Stimulated activated CD8-positive, alpha-beta memory T cell treated with anti-CD3 and anti-CD28 coated beads, Interleukin-12 subunit alpha, Interleukin-12 subunit beta, amount 100 ng/mL, for 4 hours (primary cell): ENCODE data around the gene LAP3.
A peak's percentile ranks its signal among the peaks of the same experiment; 100 is the strongest.

Source experiments
- DNase-seq: peaks from one replicate; pipeline ENCODE4 v3.0.0-alpha.2; 2020; ENCODE audit warnings: low read depth

The LAP3 gene

GRCh38 chr4:17619416-17620105 lies 42.6 kb downstream of the LAP3 start:
- no peak for DNase-seq

DNA sequence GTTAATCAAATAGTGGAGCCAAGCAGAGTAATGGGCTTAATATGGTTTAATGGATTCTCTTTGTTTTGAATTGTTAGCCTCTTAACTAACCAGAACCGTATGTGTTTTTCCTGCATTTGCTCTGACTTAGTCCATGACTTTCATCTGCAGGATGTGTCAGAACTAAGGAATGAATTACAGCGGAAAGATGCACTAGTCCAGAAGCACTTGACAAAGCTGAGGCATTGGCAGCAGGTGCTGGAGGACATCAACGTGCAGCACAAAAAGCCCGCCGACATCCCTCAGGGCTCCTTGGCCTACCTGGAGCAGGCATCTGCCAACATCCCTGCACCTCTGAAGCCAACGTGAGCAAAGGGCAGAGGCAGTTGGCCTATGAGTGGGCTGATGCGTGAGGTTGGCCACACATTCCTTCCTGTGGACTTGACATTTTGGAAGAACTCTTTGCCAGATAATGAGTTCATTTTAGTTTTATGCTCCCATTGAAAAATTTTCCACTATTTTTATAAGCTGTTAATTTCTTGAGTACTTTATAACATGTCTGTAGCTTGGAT lies 46.5 kb downstream of the LAP3 start:
- DNase-seq = no peak

DNA sequence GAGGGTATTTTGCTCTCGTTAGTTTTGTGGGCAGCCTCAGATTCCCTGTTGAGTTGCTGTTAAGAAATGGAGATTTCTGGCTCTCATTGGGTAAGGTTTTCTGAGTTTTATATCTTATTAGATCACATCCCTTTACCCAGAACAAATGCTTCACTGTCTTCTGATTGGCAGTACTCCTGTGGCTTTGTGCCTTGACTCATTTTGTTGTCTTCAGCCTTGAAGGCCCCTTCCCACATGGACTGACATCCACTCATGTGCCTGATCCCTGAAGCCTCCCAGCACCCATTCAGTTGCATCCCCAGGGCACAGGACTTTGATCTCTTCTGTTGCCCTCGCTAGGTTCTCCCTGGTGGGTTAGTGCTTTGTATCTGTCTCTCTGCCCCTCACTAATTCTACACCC lies 47.8 kb downstream of the LAP3 start:
- DNase-seq = no peak

GRCh38 chr4:17630228-17630627 lies 53.2 kb downstream of the LAP3 start:
- DNase-seq = no peak

GRCh38 chr4:17633600-17633999 lies 56.6 kb downstream of the LAP3 start:
- no peak for DNase-seq

DNA sequence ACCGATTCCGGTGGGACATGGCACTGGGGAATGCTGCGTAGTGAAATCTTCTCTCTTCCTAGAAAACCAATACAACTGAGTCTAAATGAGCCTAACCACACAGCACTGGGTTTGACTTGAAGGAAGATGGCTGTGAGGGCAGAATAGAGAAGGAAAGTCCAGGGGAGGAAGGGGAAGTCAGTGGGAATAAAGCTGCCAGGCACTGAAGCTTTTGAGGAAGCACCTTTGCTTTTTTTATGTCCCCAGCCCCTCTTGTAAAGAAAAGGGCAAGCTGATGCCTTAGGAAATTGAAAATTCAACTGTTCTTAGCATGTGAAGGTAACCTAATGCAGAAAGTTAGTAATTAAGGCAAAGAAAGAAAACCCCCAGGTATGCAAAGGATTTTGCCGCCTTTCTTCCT lies 58.1 kb downstream of the LAP3 start:
- DNase-seq = no peak

- DNase-seq = no peak
Measured at GRCh38 chr4:17636341-17636695, 59.3 kb downstream of the LAP3 start.

DNA sequence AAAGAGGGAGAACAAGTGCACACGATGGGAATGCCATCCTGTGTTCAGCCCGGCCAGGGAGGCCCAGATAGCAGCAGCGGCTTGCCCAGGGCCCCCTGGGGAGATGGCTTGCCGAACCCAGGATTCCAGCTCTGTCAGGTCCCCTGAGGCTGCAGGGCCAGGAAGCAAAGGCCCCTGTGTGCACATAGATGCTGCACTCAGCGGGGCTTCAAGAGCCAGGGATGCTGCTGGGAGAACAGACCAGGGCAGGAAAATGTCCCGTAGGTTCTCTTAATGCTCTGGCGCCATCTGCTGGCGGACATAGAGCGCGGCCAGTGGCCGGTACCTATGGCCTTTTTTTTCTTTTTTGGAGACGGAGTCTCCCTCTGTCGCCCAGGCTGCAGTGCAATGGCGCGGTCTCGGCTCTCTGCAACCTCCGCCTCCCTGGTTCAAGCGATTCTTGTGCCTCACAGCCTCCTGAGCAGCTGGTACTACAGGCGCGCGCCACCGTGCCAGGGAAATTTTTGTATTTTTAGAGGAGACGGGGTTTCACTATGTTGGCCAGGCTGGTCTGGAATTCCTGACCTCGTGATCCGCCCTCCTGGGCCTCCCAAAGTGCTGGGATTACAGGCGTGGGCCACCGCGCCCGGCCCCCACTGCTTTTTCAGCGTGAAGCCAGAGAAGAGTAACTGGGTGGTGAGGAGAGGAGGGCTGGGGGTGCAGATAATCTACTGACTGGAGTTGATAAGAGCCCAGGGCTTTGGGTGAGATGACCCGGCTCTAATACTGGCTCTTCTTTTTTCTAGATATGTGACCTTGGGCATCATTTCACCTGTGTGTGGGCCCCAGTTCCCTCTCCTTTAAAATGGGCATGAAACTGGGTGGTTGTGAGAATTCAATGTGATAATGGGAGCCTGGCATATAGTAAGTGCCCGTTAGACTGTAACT lies 60.0 kb downstream of the LAP3 start:
- DNase-seq = peak; percentile 27

- DNase-seq = no peak
Measured at GRCh38 chr4:17639136-17639535, 62.1 kb downstream of the LAP3 start.

GRCh38 chr4:17642398-17642783 lies 65.4 kb downstream of the LAP3 start:
- DNase-seq = no peak

DNA sequence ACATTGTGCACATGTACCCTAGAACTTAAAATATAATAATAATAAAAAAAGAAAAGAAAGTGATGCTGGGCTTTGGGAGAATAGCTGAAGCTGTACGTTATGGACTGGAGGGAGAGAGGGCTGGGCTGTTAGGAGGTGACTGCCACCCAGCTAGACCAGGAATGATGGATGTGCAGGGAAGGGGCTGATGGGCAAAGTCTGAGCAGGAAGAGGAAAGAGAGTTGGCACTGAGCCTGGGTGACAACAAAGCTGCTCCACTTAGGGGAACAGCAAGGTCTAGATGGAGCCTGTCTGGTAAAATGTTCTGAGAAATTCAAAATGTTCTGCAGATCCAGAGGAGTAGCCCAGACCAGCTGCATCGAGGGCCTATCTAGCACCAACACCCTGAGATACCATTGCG lies 69.7 kb downstream of the LAP3 start:
- no peak for DNase-seq

DNA sequence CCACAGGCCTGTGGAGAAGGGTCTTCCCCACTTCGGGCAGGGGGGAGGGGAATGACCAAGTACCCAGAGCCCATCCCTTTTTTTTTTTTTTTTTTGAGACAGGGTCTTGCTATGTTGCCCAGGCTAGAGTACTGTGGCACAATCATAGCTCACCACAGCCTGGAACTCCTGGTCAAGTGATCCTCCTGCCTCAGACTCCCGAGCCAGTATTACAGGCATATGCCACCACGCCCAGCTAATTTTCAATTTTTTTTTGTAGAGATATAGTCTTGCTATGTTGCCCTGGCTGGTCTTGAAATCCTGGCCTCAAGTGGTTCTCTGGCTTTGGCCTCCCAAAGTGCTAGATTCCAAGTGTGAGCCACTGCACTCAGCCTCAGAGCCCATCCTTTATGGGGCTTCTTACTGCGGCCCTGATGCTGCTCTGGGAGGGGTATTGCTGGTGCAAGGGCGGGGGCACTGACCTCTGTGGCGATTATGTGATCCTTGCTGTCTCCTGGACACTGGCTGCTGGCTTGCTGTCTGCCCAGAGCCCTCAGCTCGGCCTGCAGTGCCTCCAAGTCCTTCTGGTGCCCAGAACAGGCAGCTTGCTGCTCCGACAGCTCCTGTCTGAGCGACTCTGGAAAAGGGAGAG lies 70.3 kb downstream of the LAP3 start:
- no peak for DNase-seq

GRCh38 chr4:17647927-17648326 lies 70.9 kb downstream of the LAP3 start:
- DNase-seq = no peak

DNA sequence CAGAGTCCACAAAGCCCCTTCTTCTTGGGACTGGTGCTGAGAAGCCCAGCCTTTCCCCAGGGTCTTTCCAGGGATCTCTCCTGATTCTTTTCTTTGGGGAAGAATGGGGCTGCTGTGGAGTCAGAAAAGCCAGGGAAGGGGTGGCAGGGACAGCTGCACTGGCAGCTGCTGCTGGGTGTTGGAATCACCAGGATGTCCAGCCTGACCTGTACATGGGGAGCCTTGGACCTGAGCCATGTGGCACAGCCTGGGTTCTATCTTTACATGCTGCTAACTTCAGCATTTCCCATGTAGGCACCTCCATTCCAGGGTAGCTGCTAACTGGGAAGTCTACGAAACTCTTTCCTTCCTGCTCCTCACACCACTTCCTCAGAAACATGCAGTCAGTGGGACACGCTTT lies 73.4 kb downstream of the LAP3 start:
- no peak for DNase-seq

DNA sequence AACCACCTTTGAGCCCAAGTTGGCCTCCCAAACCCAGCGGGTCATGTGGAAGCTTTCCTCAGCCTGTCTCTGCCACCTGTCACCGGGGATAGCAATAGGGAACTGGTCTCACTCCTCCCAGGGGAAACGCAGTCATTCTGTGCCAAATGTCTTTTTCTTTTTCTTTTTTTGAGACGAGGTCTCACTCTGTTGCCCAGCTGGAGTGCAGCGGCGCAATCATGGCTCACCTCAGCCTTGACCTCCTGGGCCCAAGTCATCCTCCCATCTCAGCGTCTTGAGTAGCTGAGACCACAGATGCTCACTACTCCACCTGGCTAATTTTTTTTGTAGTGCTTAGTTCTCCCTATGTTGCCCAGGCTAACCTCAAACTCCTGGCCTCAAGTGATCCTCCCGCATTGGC lies 77.7 kb downstream of the LAP3 start:
- no peak for DNase-seq

DNA sequence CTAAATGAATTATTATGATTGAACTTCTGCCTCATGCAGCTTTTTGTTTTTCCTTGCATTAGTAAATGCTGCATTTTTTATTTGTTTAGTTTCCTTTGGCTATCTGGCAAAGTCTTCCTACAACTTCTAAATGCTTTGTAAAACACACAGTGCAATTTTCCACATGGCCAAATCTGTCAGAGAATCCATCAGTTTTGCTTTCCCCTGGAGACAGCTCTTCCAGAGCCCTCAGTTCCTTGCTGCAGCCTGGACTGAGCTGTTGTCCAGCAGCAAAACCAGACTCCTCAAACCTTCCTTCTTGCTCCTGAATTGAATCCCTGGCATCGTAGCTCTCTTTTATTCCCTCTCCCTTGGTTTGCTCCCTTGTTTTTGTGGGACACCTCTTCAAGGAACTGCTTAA lies 80.1 kb downstream of the LAP3 start:
- DNase-seq = no peak
